Measurements from ENCODE around the gene INPP5A. TPM values are rescaled to one million over a fixed set of nuclear protein-coding genes. Genes with fewer than 3 reads are reported as not detected.

INPP5A gene
- total and polyA plus RNA-seq, 2 of the 13 experiments (the other 11 are each of a cell fraction or from before 2014, with no cell fraction given) = 17.5 to 37.9 TPM

DNA sequence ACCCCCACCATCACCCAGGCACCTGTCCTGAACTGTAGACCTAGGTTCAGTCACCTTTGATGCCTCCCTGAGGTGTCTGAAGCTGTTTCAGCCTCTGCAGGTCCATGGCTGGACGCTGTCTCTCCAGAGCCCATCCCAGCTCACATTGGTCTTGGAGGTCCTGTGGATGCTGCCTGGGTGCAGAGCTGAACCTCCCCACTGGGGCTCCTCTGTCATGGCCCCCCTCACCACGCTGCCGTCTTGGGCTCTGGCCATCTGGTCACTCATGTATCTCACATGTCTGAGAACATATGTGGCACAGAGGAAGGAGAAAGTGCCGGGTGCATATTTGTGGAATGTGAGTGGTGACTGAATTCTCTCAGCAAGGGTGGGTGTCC, 139.5 kb downstream of the INPP5A start:
- no peak for DNase-seq (ENCODE audit: low spot score)
- in situ Hi-C loops (cut with HindIII; ENCODE audit: extremely low pct_ligation_motif_present, low pct_unique_long_range_greater_than_20kb) = no loop called here
- 94% methylated on average over 3 of the region's 4 CpGs for WGBS (ENCODE audit: low lambda C conversion rate)
- H3K36me3 ChIP-seq (replicated peaks in 1 of 2; ENCODE audit: control insufficient read depth in 1 of 2, insufficient read depth in 2 of 2, low read length in 2 of 2) = no peaks in the 10 kb centered on the region; a peak in 1 of 5 replicates
- BruUV-seq (replicated peaks) = no TSS peak
- intact Hi-C loops (cut with micrococcal nuclease; ENCODE audit: unreplicated experiment) = no loop called here
- no peaks in the 10 kb centered on the region for H3K9me3 ChIP-seq (ENCODE audit: low read length)
- ChIA-PET CTCF (ENCODE audit: low intra/inter-chr PET ratio, low total read pairs) (no interaction called here), POLR2A (no interaction called here)
- no peak overlapping the region for H3K4me3 ChIP-seq (replicated peaks in 1 of 3; ENCODE audit: insufficient read depth in 1 of 3, low read depth in 2 of 3, low read length in 3 of 3)
- no peak for ATAC-seq
- no peak overlapping the region for H2AFZ ChIP-seq (ENCODE audit: low read length)
- no peaks in the 10 kb centered on the region; a peak in 1 of 5 replicates for H3K27me3 ChIP-seq (ENCODE audit: control insufficient read depth in 1 of 2, insufficient read depth in 2 of 2, low read length in 2 of 2)
- no peak overlapping the region for H3K9ac ChIP-seq (ENCODE audit: insufficient read depth, low read depth, low read length)
- no peaks in the 10 kb centered on the region for H4K20me1 ChIP-seq (ENCODE audit: insufficient read depth, low read length)
- no peak for FAIRE-seq
- TF ChIP-seq ZFP91 (CRISPR knock-in tag; IDR thresholded peaks at IDR 0.05; ENCODE audit: borderline replicate concordance) = no peak
- TF ChIP-seq, protein P1, sequence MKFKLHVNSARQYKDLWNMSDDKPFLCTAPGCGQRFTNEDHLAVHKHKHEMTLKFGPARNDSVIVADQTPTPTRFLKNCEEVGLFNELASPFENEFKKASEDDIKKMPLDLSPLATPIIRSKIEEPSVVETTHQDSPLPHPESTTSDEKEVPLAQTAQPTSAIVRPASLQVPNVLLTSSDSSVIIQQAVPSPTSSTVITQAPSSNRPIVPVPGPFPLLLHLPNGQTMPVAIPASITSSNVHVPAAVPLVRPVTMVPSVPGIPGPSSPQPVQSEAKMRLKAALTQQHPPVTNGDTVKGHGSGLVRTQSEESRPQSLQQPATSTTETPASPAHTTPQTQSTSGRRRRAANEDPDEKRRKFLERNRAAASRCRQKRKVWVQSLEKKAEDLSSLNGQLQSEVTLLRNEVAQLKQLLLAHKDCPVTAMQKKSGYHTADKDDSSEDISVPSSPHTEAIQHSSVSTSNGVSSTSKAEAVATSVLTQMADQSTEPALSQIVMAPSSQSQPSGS (CRISPR knock-in tag; IDR thresholded peaks at IDR 0.05) = no peak
- H3K4me1 ChIP-seq (ENCODE audit: insufficient read depth, low read length) = no peaks in the 10 kb centered on the region; the same call in 1 of the 2 replicates
- no peak overlapping the region for H3K27ac ChIP-seq (ENCODE audit: extremely low read length, insufficient read depth, low read length)
- H3K79me2 ChIP-seq (ENCODE audit: insufficient read depth, low read length) = no peaks in the 10 kb centered on the region
- H3K4me2 ChIP-seq (ENCODE audit: low read depth, low read length) = no peak overlapping the region

DNA sequence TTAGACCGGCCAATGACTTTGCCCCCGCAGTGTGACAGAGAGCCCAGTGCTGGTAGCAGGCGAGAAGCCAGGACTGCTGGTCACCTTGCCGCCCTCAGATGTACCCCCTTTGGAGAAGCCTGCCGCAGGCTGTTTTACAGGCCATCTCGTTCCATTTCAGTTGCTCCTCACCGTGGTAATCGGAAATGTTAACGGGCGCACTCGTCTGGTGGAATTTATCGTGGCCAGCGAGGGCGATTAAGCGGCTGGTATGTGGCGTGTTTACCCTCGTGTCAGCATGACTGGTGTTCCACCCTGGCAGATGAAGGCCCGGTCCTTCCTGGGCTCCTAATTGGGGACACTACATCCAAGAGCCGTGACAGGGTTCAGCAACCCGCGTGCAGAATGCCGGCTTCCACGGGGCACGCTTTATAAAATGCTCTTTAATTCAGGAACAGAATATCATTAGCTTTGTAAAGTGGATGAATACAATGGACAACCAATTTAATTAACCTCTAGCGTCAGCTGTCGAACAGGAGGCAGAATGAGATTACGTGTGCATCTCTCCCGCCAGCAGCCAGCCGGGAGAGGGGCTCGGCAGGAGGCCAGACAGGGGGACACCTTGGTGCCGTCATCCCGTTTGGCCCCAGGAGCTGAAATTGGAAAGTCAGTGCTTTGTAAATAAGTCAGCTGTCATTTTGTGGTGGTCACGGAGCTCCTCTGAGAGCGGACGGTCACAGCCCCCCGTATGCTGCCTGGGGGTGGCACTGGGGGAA, 140.1 kb downstream of the INPP5A start:
- Histone ChIP-seq H3K4me2 (ENCODE audit: low read depth, low read length) (no peak overlapping the region), H3K9me3 (ENCODE audit: low read length) (no peaks in the 10 kb centered on the region), H3K9ac (ENCODE audit: insufficient read depth, low read depth, low read length) (no peak overlapping the region), H3K27ac (ENCODE audit: extremely low read length, insufficient read depth, low read length) (no peak overlapping the region), H3K27me3 (ENCODE audit: control insufficient read depth in 1 of 2, insufficient read depth in 2 of 2, low read length in 2 of 2) (no peaks in the 10 kb centered on the region; a peak in 1 of 5 replicates), H4K20me1 (ENCODE audit: insufficient read depth, low read length) (no peaks in the 10 kb centered on the region), H3K4me3 (replicated peaks in 1 of 3; ENCODE audit: insufficient read depth in 1 of 3, low read depth in 2 of 3, low read length in 3 of 3) (no peak overlapping the region), H3K4me1 (ENCODE audit: insufficient read depth, low read length) (no peaks in the 10 kb centered on the region; the same call in 1 of the 2 replicates), H3K36me3 (replicated peaks in 1 of 2; ENCODE audit: control insufficient read depth in 1 of 2, insufficient read depth in 2 of 2, low read length in 2 of 2) (no peaks in the 10 kb centered on the region; a peak in 1 of 5 replicates), H2AFZ (ENCODE audit: low read length) (no peak overlapping the region), H3K79me2 (ENCODE audit: insufficient read depth, low read length) (no peaks in the 10 kb centered on the region)
- 99% methylated on average over 34 of the region's 36 CpGs for WGBS (ENCODE audit: low lambda C conversion rate)
- in situ Hi-C loops (cut with HindIII; ENCODE audit: extremely low pct_ligation_motif_present, low pct_unique_long_range_greater_than_20kb) (no loop called here), intact Hi-C loops (cut with micrococcal nuclease; ENCODE audit: unreplicated experiment) (no loop called here)
- no peak for DNase-seq (ENCODE audit: low spot score)
- no TSS peak for BruUV-seq (replicated peaks)
- ATAC-seq = no peak
- ChIA-PET POLR2A (no interaction called here), CTCF (ENCODE audit: low intra/inter-chr PET ratio, low total read pairs) (no interaction called here)
- no peak for FAIRE-seq
- TF ChIP-seq FIP1L1 (IDR thresholded peaks at IDR 0.05; ENCODE audit: borderline replicate concordance, insufficient read depth, low read depth, low read length) (no peak), ZBTB10 (CRISPR knock-in tag; IDR thresholded peaks at IDR 0.05; ENCODE audit: borderline replicate concordance) (no peak), AGO1 (IDR thresholded peaks at IDR 0.05; ENCODE audit: low read depth, low read length, poor library complexity, severe bottlenecking) (no peak)
- TF ChIP-seq, protein P2, sequence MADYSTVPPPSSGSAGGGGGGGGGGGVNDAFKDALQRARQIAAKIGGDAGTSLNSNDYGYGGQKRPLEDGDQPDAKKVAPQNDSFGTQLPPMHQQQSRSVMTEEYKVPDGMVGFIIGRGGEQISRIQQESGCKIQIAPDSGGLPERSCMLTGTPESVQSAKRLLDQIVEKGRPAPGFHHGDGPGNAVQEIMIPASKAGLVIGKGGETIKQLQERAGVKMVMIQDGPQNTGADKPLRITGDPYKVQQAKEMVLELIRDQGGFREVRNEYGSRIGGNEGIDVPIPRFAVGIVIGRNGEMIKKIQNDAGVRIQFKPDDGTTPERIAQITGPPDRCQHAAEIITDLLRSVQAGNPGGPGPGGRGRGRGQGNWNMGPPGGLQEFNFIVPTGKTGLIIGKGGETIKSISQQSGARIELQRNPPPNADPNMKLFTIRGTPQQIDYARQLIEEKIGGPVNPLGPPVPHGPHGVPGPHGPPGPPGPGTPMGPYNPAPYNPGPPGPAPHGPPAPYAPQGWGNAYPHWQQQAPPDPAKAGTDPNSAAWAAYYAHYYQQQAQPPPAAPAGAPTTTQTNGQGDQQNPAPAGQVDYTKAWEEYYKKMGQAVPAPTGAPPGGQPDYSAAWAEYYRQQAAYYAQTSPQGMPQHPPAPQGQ (CRISPR knock-in tag; IDR thresholded peaks at IDR 0.05; ENCODE audit: borderline replicate concordance) = no peak

Measured in HepG2 (cell line).